MCF 10A (cell line): ENCODE data around the gene TMEM139. TPM values are rescaled to one million over a fixed set of nuclear protein-coding genes. Genes with fewer than 3 reads are reported as not detected.
A peak's percentile ranks its signal among the peaks of the same experiment; 100 is the strongest.

Experiments used
- BruUV-seq: library from RNA; stranded (reverse); fragments of 400-500 nt; replicated peaks from 2 replicates; lab custom pipeline; 2021; lab: Mats Ljungman, UMichigan
- CTCF ChIA-PET: fragments of 300-600 bp; sonication (Branson Sonifier 250); formaldehyde crosslinking; extraction: SDS; loops from one replicate; lab custom pipeline; 2021; ENCODE audit warnings: antibody characterized with exemption, inconsistent platforms; lab: Yijun Ruan, JAX
- POLR2A ChIA-PET: fragments of 300-600, 350-650 bp; sonication (Branson Sonifier 250); formaldehyde crosslinking; extraction: SDS; loops from one replicate; lab custom pipeline; 2020; ENCODE audit warnings: antibody characterized with exemption, inconsistent platforms; lab: Yijun Ruan, JAX
- DNase-seq: peaks from one replicate; pipeline ENCODE4 v3.0.0-alpha.2; 2018; ENCODE audit not compliant: unreplicated experiment
- H3K27ac Mint-ChIP-seq: one replicate; pipeline ENCODE4 v1.8.0; 2022; ENCODE audit warnings: mild to moderate bottlenecking, low read depth, mixed read lengths; ENCODE audit not compliant: unreplicated experiment
- H3K27me3 Mint-ChIP-seq: one replicate; pipeline ENCODE4 v1.8.0; 2022; ENCODE audit warnings: mixed read lengths; ENCODE audit not compliant: insufficient read depth, unreplicated experiment
- H3K36me3 Mint-ChIP-seq: one replicate; pipeline ENCODE4 v1.8.0; 2022; ENCODE audit warnings: mild to moderate bottlenecking, moderate library complexity, mixed read lengths; ENCODE audit not compliant: insufficient read depth, unreplicated experiment
- H3K4me1 Mint-ChIP-seq: one replicate; pipeline ENCODE4 v1.8.0; 2022; ENCODE audit warnings: mixed read lengths; ENCODE audit not compliant: insufficient read depth, unreplicated experiment
- H3K4me3 Mint-ChIP-seq: one replicate; pipeline ENCODE4 v1.8.0; 2022; ENCODE audit warnings: mild to moderate bottlenecking, moderate library complexity, mixed read lengths; ENCODE audit not compliant: unreplicated experiment
- H3K9me3 Mint-ChIP-seq: one replicate; pipeline ENCODE4 v1.8.0; 2022; ENCODE audit warnings: mixed read lengths; ENCODE audit not compliant: unreplicated experiment
- intact Hi-C: fragments of 100-400 bp; cut with micrococcal nuclease; formaldehyde crosslinking; loops from 2 replicates; pipeline ENCODE4 v1.14.1; 2022
- total RNA-seq: library from RNA; stranded (reverse); gene quantifications from 2 replicates; pipeline ENCODE4 v1.2.3, GENCODE V29; 2022
- TF ChIP-seq, protein P1 (sequence below): fragments of 200-600 bp; IDR thresholded peaks from one replicate; pipeline ENCODE4 v1.8.0; 2022; ENCODE audit warnings: antibody characterized with exemption, mild to moderate bottlenecking; ENCODE audit not compliant: unreplicated experiment

Gene TMEM139
- total RNA-seq, 1 experiment from 2014 or later, result 9.2 TPM

DNA sequence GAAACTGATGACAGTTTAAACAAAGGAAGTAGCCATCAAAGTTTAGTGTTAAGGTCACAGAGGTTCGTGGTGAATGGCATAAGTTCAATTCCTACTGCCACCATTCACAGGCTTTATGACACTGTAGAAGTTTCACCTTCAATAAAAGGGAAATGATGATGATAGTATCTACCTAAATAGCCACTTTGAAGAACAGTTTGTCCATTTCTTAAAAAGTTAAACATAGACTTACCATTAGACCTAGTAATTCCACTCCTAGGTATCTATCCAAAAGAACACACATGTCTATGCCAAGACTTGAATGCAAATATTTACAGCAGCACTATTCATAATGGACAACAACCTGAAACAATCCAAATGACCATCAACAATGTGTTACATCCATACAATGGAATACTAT is 40.4 kb upstream of the TMEM139 start:
- Mint-ChIP-seq H3K4me3 (no peak overlapping the region), H3K36me3 (no peaks in the 10 kb centered on the region), H3K4me1 (peaks cover 21% of the 10 kb centered on the region), H3K27ac (no peak overlapping the region), H3K9me3 (no peaks in the 10 kb centered on the region), H3K27me3 (no peaks in the 10 kb centered on the region)
- intact Hi-C loops, result no loop called here
- ChIA-PET CTCF (interaction anchor here (0.6 to 1.9 kb wide), 5 partner anchors 55 to 172 kb away, joined by 3 to 7 read pairs (median 6); partner anchors contain the start of gene EPHA1), POLR2A (no interaction called here)
- BruUV-seq, result no TSS peak
- TF ChIP-seq, protein P1, sequence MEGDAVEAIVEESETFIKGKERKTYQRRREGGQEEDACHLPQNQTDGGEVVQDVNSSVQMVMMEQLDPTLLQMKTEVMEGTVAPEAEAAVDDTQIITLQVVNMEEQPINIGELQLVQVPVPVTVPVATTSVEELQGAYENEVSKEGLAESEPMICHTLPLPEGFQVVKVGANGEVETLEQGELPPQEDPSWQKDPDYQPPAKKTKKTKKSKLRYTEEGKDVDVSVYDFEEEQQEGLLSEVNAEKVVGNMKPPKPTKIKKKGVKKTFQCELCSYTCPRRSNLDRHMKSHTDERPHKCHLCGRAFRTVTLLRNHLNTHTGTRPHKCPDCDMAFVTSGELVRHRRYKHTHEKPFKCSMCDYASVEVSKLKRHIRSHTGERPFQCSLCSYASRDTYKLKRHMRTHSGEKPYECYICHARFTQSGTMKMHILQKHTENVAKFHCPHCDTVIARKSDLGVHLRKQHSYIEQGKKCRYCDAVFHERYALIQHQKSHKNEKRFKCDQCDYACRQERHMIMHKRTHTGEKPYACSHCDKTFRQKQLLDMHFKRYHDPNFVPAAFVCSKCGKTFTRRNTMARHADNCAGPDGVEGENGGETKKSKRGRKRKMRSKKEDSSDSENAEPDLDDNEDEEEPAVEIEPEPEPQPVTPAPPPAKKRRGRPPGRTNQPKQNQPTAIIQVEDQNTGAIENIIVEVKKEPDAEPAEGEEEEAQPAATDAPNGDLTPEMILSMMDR, result no peak
- DNase-seq, result no peak

DNA sequence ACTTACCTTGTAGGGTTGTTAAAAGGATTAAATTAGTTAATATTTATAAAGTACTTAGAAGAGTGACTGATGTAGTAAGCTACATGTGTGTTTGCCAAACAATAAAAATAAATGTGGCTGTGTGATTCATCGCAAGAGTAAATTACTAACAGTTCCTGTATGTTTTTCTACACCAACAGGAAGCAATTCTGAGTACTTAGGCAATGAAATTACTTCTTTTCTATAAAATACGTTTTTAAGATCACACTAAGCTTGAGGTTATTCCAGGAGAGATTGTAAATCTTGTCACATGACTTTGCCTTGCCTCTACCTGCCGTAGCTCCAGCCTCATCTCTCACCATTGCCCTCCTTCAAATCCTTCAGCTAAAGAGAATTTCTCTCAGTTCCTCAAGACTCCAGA is 39.6 kb upstream of the TMEM139 start:
- Mint-ChIP-seq H3K4me3 (no peak overlapping the region), H3K36me3 (no peaks in the 10 kb centered on the region), H3K27ac (no peak overlapping the region), H3K27me3 (no peaks in the 10 kb centered on the region), H3K4me1 (peaks cover 14% of the 10 kb centered on the region), H3K9me3 (no peaks in the 10 kb centered on the region)
- ChIA-PET CTCF (interaction anchor here (0.6 to 1.6 kb wide), 6 partner anchors 18 to 184 kb away, joined by 3 to 8 read pairs (median 4); partner anchors contain the start of gene GSTK1), POLR2A (interaction anchor here (0.5 kb wide), 1 partner anchor 688 kb away, joined by 3 read pairs; no protein-coding TSS in a partner anchor)
- TF ChIP-seq, protein P1, result no peak
- no TSS peak for BruUV-seq
- intact Hi-C loops, result no loop called here
- DNase-seq, result peak; percentile 35

DNA sequence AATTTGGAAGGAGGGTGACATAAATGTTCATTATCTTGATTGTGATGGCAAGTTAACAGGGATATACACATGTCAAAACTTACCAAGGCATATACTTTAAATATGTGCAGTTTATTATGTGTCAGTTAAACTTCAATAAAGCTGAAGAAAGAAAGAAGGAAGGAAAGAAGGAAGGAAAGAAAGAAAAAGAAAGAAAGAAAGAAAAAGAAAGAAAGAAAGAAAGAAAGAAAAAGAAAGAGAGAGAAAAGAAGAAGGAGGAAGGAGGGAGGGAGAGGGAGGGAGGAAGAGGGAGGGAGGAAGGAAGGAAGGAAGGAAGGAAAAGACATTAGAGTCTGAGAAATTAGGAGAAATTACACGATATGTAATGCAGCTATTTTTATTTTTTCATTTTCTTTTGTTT is 37.4 kb upstream of the TMEM139 start:
- Mint-ChIP-seq H3K4me1 (peaks cover 18% of the 10 kb centered on the region), H3K36me3 (no peaks in the 10 kb centered on the region), H3K27me3 (no peaks in the 10 kb centered on the region), H3K9me3 (no peaks in the 10 kb centered on the region), H3K27ac (no peak overlapping the region), H3K4me3 (no peak overlapping the region)
- CTCF ChIA-PET, result interaction anchor here (0.6 to 1.2 kb wide), 4 partner anchors 11 to 168 kb away, joined by 3 to 5 read pairs (median 3); no protein-coding TSS in a partner anchor
- TF ChIP-seq, protein P1, result no peak
- intact Hi-C loops, result no loop called here
- DNase-seq, result no peak
- BruUV-seq, result no TSS peak
- POLR2A ChIA-PET, result interaction anchor here (0.7 to 1.1 kb wide), 2 partner anchors 41 to 131 kb away, joined by 3 read pairs; partner anchors contain the start of gene CASP2

DNA sequence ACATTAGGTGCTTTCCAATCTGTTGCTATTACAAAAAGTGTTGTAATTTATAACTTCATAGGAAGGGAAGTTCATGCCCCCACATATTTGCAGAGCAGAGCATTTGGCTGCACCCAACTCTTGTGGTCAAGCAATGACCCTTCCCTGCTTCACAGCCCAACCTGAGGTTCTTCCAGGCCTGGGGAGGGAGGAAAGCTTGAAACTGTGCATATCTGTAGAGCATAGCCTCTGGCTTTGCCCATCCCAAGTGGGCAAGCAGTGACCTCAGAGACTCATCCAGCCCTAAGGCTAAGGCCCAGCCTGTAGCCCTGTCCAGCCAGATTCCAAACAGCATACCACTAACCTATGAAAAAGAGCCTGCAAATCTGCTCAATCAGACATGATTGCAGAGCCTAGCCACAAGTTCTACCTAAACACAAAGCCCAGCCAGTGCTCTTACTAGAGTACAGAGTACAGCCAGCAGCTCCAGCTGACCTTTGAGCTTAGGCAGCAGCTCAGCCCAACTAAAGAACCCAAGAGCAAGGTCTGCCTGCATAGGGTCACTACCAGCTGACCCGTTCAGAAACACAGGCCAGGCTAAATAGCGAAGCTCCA is 35.9 kb upstream of the TMEM139 start:
- intact Hi-C loops, result no loop called here
- no peak overlapping the region for H3K27ac Mint-ChIP-seq

More for the DNA sequence above, 35.9 kb upstream of the TMEM139 start:
- Mint-ChIP-seq H3K4me3 (no peak overlapping the region), H3K9me3 (no peaks in the 10 kb centered on the region), H3K4me1 (peaks cover 18% of the 10 kb centered on the region), H3K27me3 (no peaks in the 10 kb centered on the region), H3K36me3 (no peaks in the 10 kb centered on the region)
- ChIA-PET POLR2A (interaction anchor here (1.5 to 2.3 kb wide), 2 partner anchors 8 to 15 kb away, joined by 3 to 11 read pairs; partner anchors contain the start of gene GSTK1), CTCF (interaction anchor here (0.6 to 2.7 kb wide), 6 partner anchors 8 to 183 kb away, joined by 3 to 44 read pairs (median 4); no protein-coding TSS in a partner anchor)
- BruUV-seq, result no TSS peak
- DNase-seq, result peak; percentile 6
- TF ChIP-seq, protein P1, result no peak
